ENCODE data around the gene B4GALT5.

B4GALT5 gene

DNA sequence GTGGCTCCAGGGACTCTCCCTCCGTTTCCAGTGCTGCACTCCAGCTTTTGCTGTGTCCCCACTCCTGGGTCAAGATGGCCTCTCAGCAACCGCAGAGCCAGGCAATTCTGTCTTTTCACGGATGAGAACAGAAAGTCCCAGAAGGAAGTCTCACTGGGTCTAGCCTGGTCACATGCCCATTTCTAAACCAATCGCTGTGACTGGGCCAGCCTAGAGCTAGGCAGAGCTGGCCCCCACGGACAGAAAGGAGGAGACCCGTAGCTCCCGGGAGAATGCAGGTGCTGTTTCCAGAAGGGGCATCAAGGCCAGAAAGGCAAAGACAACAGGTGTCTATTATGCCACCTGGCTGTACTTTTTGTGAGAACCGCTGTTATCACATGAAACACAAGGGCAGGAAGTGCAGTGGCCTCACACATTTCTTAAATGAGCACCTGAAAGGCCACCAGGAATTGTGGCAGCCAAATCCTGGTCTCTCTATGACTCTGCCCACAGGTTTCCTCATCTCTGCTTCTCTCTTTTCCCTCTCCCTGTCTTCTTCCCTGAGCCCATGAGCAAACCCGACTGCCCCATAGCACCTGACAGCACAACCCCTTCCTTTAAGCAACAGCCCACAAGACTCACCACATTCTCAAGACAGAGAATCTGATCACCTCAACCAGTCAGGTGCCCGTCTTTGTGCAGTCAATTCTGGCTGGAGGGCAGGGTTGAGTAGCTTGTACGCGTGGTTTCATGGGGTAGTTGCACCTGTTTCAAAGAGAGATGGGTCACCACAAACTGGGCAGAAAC is 37.1 kb upstream of the B4GALT5 start:
- Mint-ChIP-seq H3K9me3 (no peaks in the 10 kb centered on the region), H3K27me3 (no peaks in the 10 kb centered on the region), H3K36me3 (ENCODE audit: insufficient read depth) (no peaks in the 10 kb centered on the region), H3K27ac (ENCODE audit: low read depth) (no peak overlapping the region), H3K4me3 (no peak overlapping the region), H3K4me1 (peaks cover 6% of the 10 kb centered on the region)
- ATAC-seq (replicated peaks; ENCODE audit: extremely low read depth, poor library complexity, severe bottlenecking) (peak; percentile 46), DNase-seq (ENCODE audit: low spot score in 2 of 2) (no peak)

DNA sequence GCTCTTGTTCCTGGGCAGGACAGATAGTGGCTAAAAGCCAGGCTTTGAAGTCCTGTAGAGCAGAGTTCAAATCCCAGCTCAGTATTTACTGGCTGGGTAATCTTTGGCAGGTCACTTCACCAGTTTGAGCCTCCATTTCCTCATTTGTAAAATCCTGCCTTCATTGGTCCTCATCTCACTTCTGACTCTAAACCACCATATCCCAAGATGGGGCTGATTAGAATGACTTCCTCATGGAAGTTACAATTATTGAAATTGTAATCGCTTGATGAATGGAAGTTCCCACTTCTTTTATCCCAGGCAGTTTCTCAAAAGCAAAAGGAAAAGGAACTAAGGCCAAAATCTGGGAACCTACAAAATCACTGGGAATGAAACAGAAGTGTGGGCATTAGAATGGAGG is 35.9 kb upstream of the B4GALT5 start:
- peaks cover 6% of the 10 kb centered on the region for H3K4me1 Mint-ChIP-seq
- H3K27ac Mint-ChIP-seq (ENCODE audit: low read depth) = no peak overlapping the region
- no peak overlapping the region for H3K4me3 Mint-ChIP-seq
- H3K27me3 Mint-ChIP-seq = no peaks in the 10 kb centered on the region
- DNase-seq (ENCODE audit: low spot score in 2 of 2) = no peak
- H3K36me3 Mint-ChIP-seq (ENCODE audit: insufficient read depth) = no peaks in the 10 kb centered on the region
- no peak for ATAC-seq (replicated peaks; ENCODE audit: extremely low read depth, poor library complexity, severe bottlenecking)
- H3K9me3 Mint-ChIP-seq = no peaks in the 10 kb centered on the region

DNA sequence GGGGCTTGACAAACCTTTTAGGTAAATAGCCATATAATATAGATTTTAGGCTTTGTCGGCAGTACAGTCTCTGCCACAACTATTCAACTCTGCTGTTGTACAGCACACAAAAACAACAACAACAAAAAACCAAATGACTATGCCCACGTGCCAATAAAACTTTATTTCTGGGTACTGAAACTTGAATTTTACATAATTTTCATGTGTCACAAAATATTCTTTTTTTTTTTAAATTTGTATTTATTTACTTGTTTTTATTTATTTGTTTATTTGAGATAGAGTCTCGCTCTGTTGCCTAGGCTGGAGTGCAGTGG is 34.8 kb upstream of the B4GALT5 start:
- no peak for ATAC-seq (replicated peaks; ENCODE audit: extremely low read depth, poor library complexity, severe bottlenecking)
- no peak overlapping the region for H3K27ac Mint-ChIP-seq (ENCODE audit: low read depth)

DNA sequence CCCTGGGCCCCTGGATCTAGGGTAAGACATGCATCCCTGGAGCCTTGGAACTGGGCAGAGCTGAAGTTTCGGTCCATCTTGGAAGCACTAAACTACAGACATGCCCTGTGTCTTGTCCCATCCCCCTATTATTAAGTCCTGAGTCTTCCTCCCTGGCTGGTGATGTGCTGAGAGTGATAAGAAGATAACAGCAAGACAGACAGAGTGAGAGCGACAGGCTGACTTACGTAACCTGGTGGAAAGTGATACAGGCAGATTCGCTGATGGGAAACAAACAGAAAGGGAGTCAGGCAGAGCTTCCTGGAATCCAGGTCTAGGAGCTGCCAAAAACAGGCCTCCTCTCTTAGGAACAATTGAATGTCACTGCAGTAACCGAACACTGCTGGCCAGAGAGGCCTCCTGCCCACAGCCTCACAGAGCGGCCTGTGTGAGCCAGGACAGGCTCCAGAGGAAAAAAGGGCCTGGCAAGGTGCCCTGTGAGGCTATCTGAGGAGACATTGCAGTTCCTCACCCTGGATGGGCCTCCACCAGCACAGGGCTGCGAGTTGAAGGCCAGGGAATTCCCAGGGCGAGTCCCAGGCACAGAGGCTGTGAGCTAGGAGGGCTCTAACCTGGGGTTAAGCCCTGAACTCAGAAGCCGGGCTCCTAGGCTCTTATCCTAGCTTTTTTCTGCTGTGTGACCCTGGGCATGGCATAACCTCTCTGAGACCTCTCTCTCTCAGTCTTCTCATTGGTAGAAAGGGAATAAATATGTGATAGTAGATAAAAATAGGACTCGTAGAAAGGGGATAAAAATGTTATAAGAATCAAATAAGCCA is 34.2 kb upstream of the B4GALT5 start:
- H3K36me3 Mint-ChIP-seq (ENCODE audit: insufficient read depth) = no peaks in the 10 kb centered on the region
- ATAC-seq (replicated peaks; ENCODE audit: extremely low read depth, poor library complexity, severe bottlenecking) = no peak
- H3K27me3 Mint-ChIP-seq = no peaks in the 10 kb centered on the region
- H3K27ac Mint-ChIP-seq (ENCODE audit: low read depth) = no peak overlapping the region
- no peak overlapping the region for H3K4me3 Mint-ChIP-seq
- H3K4me1 Mint-ChIP-seq = peaks cover 6% of the 10 kb centered on the region
- DNase-seq (ENCODE audit: low spot score in 2 of 2) = no peak
- H3K9me3 Mint-ChIP-seq = no peaks in the 10 kb centered on the region

More for the DNA sequence above, 34.8 kb upstream of the B4GALT5 start:
- H3K27me3 Mint-ChIP-seq = no peaks in the 10 kb centered on the region
- H3K4me1 Mint-ChIP-seq = peaks cover 6% of the 10 kb centered on the region
- no peaks in the 10 kb centered on the region for H3K36me3 Mint-ChIP-seq (ENCODE audit: insufficient read depth)
- no peaks in the 10 kb centered on the region for H3K9me3 Mint-ChIP-seq
- no peak for DNase-seq (ENCODE audit: low spot score in 2 of 2)
- no peak overlapping the region for H3K4me3 Mint-ChIP-seq

DNA sequence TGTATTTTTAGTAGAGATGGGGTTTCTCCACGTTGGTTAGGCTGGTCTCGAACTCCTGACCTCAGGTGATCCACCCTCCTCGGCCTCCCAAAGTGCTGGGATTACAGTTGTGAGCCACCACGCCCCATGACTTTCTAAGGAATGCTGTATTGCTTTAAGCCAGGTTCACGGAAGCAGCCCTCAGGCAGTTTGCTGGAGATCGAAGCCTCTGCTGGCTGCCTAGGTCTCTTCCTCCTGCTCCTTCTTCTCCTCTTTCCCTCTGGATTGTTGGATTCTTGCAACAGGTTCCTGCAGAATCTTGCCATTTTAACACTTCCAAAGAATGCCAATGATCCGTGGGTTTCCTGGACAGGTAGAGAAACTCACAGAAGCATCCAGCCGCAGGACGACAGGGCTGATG is 29.3 kb upstream of the B4GALT5 start:
- no peaks in the 10 kb centered on the region for H3K27me3 Mint-ChIP-seq

DNA sequence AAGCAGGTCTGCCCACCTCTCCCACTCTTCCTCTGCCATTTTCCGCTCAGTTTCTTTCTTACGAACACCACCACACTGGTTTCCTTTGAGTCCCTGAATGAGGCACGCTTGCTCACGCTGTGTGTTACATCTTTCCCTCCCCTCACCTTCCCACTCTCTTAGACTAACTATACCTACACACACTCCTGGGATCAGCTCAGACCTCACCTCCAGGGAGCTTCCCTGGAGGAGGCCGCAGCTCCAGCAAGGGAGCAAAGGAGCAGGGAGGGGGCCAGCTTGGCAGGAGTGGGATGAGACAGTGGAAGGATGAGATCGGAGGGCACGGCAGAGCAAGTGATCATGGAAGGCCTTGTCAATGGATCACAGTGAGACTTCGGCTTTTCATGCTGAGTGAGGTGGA is 28.3 kb upstream of the B4GALT5 start:
- Mint-ChIP-seq H3K4me1 (no peaks in the 10 kb centered on the region), H3K36me3 (ENCODE audit: insufficient read depth) (no peaks in the 10 kb centered on the region), H3K4me3 (no peak overlapping the region), H3K27ac (ENCODE audit: low read depth) (no peak overlapping the region), H3K9me3 (no peaks in the 10 kb centered on the region), H3K27me3 (no peaks in the 10 kb centered on the region)
- ATAC-seq (replicated peaks; ENCODE audit: extremely low read depth, poor library complexity, severe bottlenecking) (no peak), DNase-seq (ENCODE audit: low spot score in 2 of 2) (no peak)

More for the DNA sequence above, 29.3 kb upstream of the B4GALT5 start:
- ATAC-seq (replicated peaks; ENCODE audit: extremely low read depth, poor library complexity, severe bottlenecking) = no peak
- Mint-ChIP-seq H3K4me3 (no peak overlapping the region), H3K27ac (ENCODE audit: low read depth) (no peak overlapping the region), H3K9me3 (no peaks in the 10 kb centered on the region), H3K4me1 (no peaks in the 10 kb centered on the region), H3K36me3 (ENCODE audit: insufficient read depth) (no peaks in the 10 kb centered on the region)
- no peak for DNase-seq (ENCODE audit: low spot score in 2 of 2)

DNA sequence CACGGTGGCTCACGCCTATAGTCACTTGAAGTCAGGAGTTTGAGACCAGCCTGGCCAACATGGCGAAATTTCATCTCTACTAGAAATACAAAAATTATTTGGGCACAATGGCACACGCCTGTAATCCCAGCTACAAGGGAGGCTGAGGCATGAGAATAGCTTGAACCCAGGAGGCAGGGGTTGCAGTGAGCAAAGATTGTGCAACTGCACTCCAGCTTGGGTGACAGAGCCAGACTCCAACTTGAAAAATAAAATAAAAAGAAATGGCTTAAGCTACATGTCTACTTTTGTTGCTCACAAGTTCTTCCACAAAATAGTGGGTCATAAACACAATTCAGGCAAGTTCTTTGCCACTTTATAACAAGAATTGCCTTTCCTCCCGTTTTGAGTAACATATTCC is 27.1 kb upstream of the B4GALT5 start:
- ATAC-seq (replicated peaks; ENCODE audit: extremely low read depth, poor library complexity, severe bottlenecking) = no peak

DNA sequence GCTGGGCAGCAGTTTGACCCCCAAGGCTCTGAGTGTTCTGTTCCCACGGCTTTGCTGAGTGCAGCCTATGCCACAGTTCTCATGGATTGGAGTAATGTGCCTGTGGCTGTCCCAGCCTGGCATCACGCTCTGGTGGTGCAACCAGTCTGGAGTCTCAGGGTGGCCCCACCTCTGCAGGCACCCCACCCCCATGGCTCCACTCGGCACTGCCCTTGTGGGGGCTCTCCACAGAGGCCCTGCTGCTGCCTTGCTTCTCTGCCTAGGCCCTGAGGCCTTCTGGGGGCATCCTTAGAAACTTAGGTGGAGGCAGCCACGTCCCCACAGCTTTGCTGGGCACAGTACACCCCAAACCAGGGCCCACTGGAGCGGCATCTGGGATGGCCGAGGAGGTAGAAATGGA is 25.4 kb upstream of the B4GALT5 start:
- Mint-ChIP-seq H3K36me3 (ENCODE audit: insufficient read depth) (no peaks in the 10 kb centered on the region), H3K27me3 (no peaks in the 10 kb centered on the region), H3K27ac (ENCODE audit: low read depth) (no peak overlapping the region), H3K4me1 (no peaks in the 10 kb centered on the region), H3K9me3 (no peaks in the 10 kb centered on the region), H3K4me3 (no peak overlapping the region)
- DNase-seq (ENCODE audit: low spot score in 2 of 2) (no peak), ATAC-seq (replicated peaks; ENCODE audit: extremely low read depth, poor library complexity, severe bottlenecking) (no peak)

More for the DNA sequence above, 27.1 kb upstream of the B4GALT5 start:
- H3K9me3 Mint-ChIP-seq = no peaks in the 10 kb centered on the region
- no peak for DNase-seq (ENCODE audit: low spot score in 2 of 2)
- H3K4me3 Mint-ChIP-seq = no peak overlapping the region
- H3K27me3 Mint-ChIP-seq = no peaks in the 10 kb centered on the region
- no peaks in the 10 kb centered on the region for H3K4me1 Mint-ChIP-seq
- H3K27ac Mint-ChIP-seq (ENCODE audit: low read depth) = no peak overlapping the region
- no peaks in the 10 kb centered on the region for H3K36me3 Mint-ChIP-seq (ENCODE audit: insufficient read depth)

DNA sequence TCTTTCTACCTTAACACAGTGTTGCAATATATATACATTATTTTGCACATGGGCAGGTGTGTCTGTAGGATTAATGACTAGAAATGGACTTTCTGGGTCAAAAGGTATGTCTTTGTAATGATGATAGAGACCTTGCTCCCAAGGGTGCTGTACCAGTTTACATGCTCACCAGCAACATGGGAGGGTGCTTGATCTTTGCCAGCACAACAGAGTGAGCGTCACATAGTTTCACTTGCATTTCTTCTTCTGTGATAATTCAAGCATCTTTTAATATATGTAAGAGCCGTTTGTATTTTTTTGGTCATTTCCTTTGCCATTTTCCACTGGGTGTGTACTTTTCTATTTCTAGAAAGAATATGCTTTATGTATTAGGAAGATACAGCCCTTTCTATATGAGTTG is 23.6 kb upstream of the B4GALT5 start:
- Mint-ChIP-seq H3K36me3 (ENCODE audit: insufficient read depth) (no peaks in the 10 kb centered on the region), H3K4me3 (no peak overlapping the region), H3K4me1 (no peaks in the 10 kb centered on the region), H3K27me3 (no peaks in the 10 kb centered on the region), H3K27ac (ENCODE audit: low read depth) (no peak overlapping the region), H3K9me3 (no peaks in the 10 kb centered on the region)
- no peak for DNase-seq (ENCODE audit: low spot score in 2 of 2)
- no peak for ATAC-seq (replicated peaks; ENCODE audit: extremely low read depth, poor library complexity, severe bottlenecking)

DNA sequence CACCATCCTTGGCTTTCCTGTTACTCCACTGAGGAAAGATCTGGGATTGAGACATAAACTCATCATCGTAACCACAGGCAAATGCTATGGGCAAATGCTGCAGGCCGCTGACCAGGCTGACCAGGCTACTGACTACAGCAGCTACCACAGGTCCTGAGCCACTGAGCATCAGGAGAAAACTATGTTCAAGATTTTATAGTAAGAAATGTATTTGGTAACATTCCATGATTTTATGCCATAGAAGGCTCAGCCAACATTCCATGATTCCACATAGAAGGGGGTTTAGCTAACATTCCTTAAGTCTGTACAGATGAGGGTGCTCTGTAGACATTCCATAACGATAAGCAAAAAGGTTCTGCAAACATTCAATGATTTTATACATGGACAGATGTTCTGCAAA is 16.1 kb upstream of the B4GALT5 start:
- no peak overlapping the region for H3K4me3 Mint-ChIP-seq
- no peak for ATAC-seq (replicated peaks; ENCODE audit: extremely low read depth, poor library complexity, severe bottlenecking)
- no peak overlapping the region for H3K27ac Mint-ChIP-seq (ENCODE audit: low read depth)
- peaks cover 6% of the 10 kb centered on the region for H3K27me3 Mint-ChIP-seq
- H3K9me3 Mint-ChIP-seq = no peaks in the 10 kb centered on the region
- no peak for DNase-seq (ENCODE audit: low spot score in 2 of 2)
- peaks cover 6% of the 10 kb centered on the region for H3K4me1 Mint-ChIP-seq
- no peaks in the 10 kb centered on the region for H3K36me3 Mint-ChIP-seq (ENCODE audit: insufficient read depth)

DNA sequence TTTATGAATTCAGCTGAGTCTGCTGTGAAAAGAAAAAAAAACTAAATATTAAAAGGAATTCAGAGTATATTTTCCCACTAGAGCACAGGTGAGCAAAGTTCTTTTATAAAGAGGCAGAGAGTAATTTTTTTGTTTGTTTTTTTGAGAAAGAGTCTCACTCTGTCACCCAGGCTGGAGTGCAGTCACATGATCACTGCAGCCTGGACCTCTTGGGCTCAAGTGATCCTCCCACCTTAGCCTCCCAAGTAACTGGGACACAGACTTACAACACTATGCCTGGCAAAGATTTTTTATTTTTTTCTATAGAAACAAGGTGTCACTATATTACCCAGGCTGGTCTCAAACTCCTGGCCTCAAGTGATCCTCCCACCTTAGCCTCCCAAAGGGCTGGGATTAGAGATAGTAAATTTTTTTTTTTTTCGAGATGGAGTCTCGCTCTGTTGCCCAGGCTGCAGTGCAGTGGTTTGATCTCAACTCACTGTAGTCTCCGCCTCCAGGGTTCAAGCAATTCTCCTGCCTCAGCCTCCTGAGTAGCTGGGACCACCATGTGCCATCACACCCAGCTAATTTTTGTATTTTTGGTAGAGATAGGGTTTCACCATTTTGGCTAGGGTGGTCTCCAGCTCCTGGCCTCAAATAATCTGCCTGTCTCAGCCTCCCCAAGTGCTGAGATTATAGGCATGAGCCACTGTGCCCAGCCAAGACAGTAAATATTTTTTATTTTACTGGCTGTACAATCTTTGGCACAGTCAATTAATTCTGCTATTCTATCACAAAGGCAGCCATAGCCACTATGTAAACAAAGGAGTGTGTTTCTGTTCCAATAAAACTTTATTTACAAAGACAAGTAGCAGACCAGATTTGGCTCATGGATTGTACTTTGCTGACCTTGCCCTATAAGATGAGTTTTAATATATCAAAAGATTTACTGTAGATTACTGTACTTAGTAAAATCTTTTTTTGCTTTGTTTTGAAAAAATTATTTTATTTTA is 14.5 kb upstream of the B4GALT5 start:
- DNase-seq (ENCODE audit: low spot score in 2 of 2) (no peak), ATAC-seq (replicated peaks; ENCODE audit: extremely low read depth, poor library complexity, severe bottlenecking) (no peak)
- Mint-ChIP-seq H3K27ac (ENCODE audit: low read depth) (no peak overlapping the region), H3K9me3 (no peaks in the 10 kb centered on the region), H3K27me3 (peaks cover 6% of the 10 kb centered on the region), H3K36me3 (ENCODE audit: insufficient read depth) (no peaks in the 10 kb centered on the region), H3K4me1 (peaks cover 7% of the 10 kb centered on the region), H3K4me3 (no peak overlapping the region)

DNA sequence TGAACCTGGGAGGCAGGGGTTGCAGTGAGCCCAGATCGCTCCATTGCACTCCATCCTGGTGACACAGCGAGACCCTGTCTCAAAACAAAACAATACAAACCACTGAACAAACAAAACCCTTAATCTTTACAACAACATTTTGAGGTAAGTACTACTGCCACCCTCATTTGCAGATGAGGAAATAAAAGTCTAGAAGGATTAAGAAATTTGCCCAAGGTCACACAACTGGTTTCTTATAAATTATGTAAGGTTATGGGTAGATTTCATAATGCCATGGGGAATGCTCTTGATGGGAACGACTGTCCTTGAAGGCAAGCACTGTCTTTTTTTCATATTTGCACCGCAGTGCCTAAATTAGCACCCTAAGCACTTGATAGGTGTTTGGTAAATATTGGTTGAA is 13.8 kb upstream of the B4GALT5 start:
- ATAC-seq (replicated peaks; ENCODE audit: extremely low read depth, poor library complexity, severe bottlenecking) (no peak), DNase-seq (ENCODE audit: low spot score in 2 of 2) (no peak)
- Mint-ChIP-seq H3K9me3 (no peaks in the 10 kb centered on the region), H3K4me3 (no peak overlapping the region), H3K4me1 (peaks cover 7% of the 10 kb centered on the region), H3K27me3 (peaks cover 6% of the 10 kb centered on the region), H3K27ac (ENCODE audit: low read depth) (no peak overlapping the region), H3K36me3 (ENCODE audit: insufficient read depth) (no peaks in the 10 kb centered on the region)
